ENCODE measurements around the gene DDX19B.

DNA sequence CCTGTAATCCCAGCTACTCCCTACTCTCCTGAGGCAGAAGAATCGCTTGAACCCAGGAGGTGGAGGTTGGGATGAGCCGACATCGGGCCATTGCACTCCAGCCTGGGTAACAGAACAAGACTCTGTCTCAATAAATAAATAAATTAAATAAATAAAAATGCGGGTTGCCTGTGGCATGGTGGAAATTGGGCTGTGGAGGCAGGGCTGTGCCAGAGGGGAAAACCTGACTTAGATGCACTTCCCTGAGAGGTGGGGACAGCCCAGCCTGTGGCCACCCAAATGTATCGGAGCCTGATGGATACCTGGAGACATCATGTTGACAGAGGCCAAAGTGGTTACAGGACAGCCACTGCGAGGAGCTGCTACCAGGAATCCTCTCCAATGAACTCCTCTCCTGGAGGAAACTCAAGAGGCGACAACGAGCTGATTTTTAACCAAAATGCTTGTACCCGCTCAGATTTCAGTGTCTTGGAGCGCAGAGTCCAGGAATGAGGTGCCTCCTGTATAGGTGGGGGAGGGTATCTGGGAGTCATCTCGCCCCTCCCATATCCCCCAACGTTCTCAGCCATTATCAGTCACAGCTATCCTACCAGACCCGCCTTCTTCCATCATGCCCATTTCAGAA lies 80.0 kb downstream of the DDX19B start:
- TF ChIP-seq EZH2 (IDR thresholded peaks at IDR 0.05; ENCODE audit: insufficient read depth, poor library complexity, severe bottlenecking) (no peak), EZH2phosphoT487 (IDR thresholded peaks at IDR 0.05; ENCODE audit: insufficient read depth, low read depth) (no peak)
